GM23338 (cell line): Measurements from ENCODE around the gene FHIP1A. TPM values are rescaled to one million over a fixed set of nuclear protein-coding genes. Genes with fewer than 3 reads are reported as not detected.
A peak's percentile ranks its signal among the peaks of the same experiment; 100 is the strongest.

ENCODE experiments used
- ATAC-seq: fragments of 200-7000 bp; cut with Tn5 transposase; 3 replicates; pipeline ENCODE4 v1.9.1; 2020
- DNase-seq: peaks from one replicate; pipeline ENCODE4 v3.0.0-alpha.2; 2015; ENCODE audit warnings: low spot score
- H2AFZ ChIP-seq: fragments of 200-600 bp; sonication (generic); 2 replicates; pipeline ENCODE4 v1.8.0; 2016; ENCODE audit warnings: antibody characterized with exemption, mild to moderate bottlenecking, moderate library complexity
- H3F3A ChIP-seq: fragments of 200-600 bp; sonication (generic); replicated peaks from 2 replicates; pipeline ENCODE4 v1.8.0; 2017; ENCODE audit warnings: antibody characterized with exemption, mixed run types, low read depth
- H3K27ac ChIP-seq: fragments of 200-600 bp; sonication (generic); 2 replicates; pipeline ENCODE4 v1.6.1; 2016; ENCODE audit warnings: low read depth
- H3K27me3 ChIP-seq: fragments of 200-600 bp; sonication (generic); 2 replicates; pipeline ENCODE4 v1.8.0; 2016; ENCODE audit warnings: mild to moderate bottlenecking, mixed run types, moderate library complexity; ENCODE audit not compliant: insufficient read depth
- H3K36me3 ChIP-seq: fragments of 200-600 bp; sonication (generic); 2 replicates; pipeline ENCODE4 v1.8.0; 2016; ENCODE audit warnings: mild to moderate bottlenecking; ENCODE audit not compliant: insufficient read depth
- H3K4me1 ChIP-seq: fragments of 200-600 bp; sonication (generic); 2 replicates; pipeline ENCODE4 v1.8.0; 2016; ENCODE audit warnings: mild to moderate bottlenecking, moderate library complexity; ENCODE audit not compliant: insufficient read depth
- H3K4me2 ChIP-seq: fragments of 200-600 bp; sonication (generic); 2 replicates; pipeline ENCODE4 v1.7.1; 2017; ENCODE audit warnings: mixed run types
- H3K4me3 ChIP-seq: fragments of 200-600 bp; sonication (generic); 2 replicates; pipeline ENCODE4 v1.6.1; 2016; ENCODE audit warnings: mixed run types
- H3K79me2 ChIP-seq: fragments of 200-600 bp; sonication (generic); replicated peaks from 2 replicates; pipeline ENCODE4 v1.8.0; 2017; ENCODE audit warnings: mild to moderate bottlenecking; ENCODE audit not compliant: insufficient read depth
- H3K9me2 ChIP-seq: fragments of 200-600 bp; sonication (generic); 2 replicates; pipeline ENCODE4 v1.8.0; 2017; ENCODE audit not compliant: insufficient read depth
- H4K20me1 ChIP-seq: fragments of 200-600 bp; sonication (generic); replicated peaks from 2 replicates; pipeline ENCODE4 v1.8.0; 2017; ENCODE audit warnings: mild to moderate bottlenecking; ENCODE audit not compliant: insufficient read depth
- H3K27ac Mint-ChIP-seq: 2 replicates; pipeline ENCODE4 v1.8.0; 2020; ENCODE audit warnings: inconsistent platforms, mild to moderate bottlenecking, moderate library complexity, mixed read lengths
- H3K27me3 Mint-ChIP-seq: 3 replicates; pipeline ENCODE4 v1.8.0; 2022; ENCODE audit warnings: low read depth, mild to moderate bottlenecking, moderate library complexity, mixed read lengths, inconsistent platforms; ENCODE audit not compliant: insufficient read depth, poor library complexity
- H3K36me3 Mint-ChIP-seq: 3 replicates; pipeline ENCODE4 v1.8.0; 2021; ENCODE audit warnings: low read depth, mild to moderate bottlenecking, inconsistent platforms, moderate library complexity, mixed read lengths
- H3K4me1 Mint-ChIP-seq: 3 replicates; pipeline ENCODE4 v1.8.0; 2020; ENCODE audit warnings: mild to moderate bottlenecking, inconsistent platforms, mixed read lengths
- H3K4me3 Mint-ChIP-seq: 3 replicates; pipeline ENCODE4 v1.8.0; 2021; ENCODE audit warnings: moderate library complexity, mild to moderate bottlenecking, inconsistent platforms, mixed read lengths
- H3K9me3 Mint-ChIP-seq: 3 replicates; pipeline ENCODE4 v1.8.0; 2020; ENCODE audit warnings: moderate library complexity, mild to moderate bottlenecking, inconsistent platforms, mixed read lengths
- CREB1 ChIP-seq: fragments of 250-450 bp; sonication (Bioruptor Pico); IDR thresholded peaks from 2 replicates; pipeline ENCODE4 v1.5.0; 2020; ENCODE audit warnings: low read depth, mild to moderate bottlenecking, moderate library complexity
- EZH2phosphoT487 ChIP-seq: fragments of 200-600 bp; sonication (generic); IDR thresholded peaks from one replicate; pipeline ENCODE4 v1.8.1; 2018; ENCODE audit warnings: antibody characterized with exemption; ENCODE audit not compliant: unreplicated experiment
- JUNB ChIP-seq: IDR thresholded peaks from one replicate; pipeline ENCODE4 v1.6.1; 2016; ENCODE audit warnings: antibody characterized with exemption; ENCODE audit not compliant: unreplicated experiment
- NANOG ChIP-seq: IDR thresholded peaks from 2 replicates; pipeline ENCODE4 v1.6.1; 2016; ENCODE audit warnings: antibody characterized with exemption, borderline replicate concordance
- STAT1 ChIP-seq: IDR thresholded peaks from one replicate; pipeline ENCODE4 v1.6.1; 2016; ENCODE audit warnings: antibody characterized with exemption; ENCODE audit not compliant: unreplicated experiment
- ZNF114 ChIP-seq: fragments of 250-450 bp; sonication (Bioruptor Pico); IDR thresholded peaks from 2 replicates; pipeline ENCODE4 v1.5.0; 2020; ENCODE audit warnings: mild to moderate bottlenecking, moderate library complexity
- polyA plus RNA-seq: library from polyadenylated mRNA; unstranded; fragments of >200 nt; fragmentation: Nextera tagmentation; extraction: Ambion mirVana; gene quantifications from 2 replicates; pipeline ENCODE4 v1.2.1, GENCODE V29; 2016
- total RNA-seq: library from RNA; depleted of rRNA; stranded (reverse); fragments of >200 nt; shearing (Covaris generic); gene quantifications from 2 replicates; pipeline ENCODE4 v1.2.3, GENCODE V29; 2014
- TF ChIP-seq, protein P1 (sequence below): fragments of 250-450 bp; sonication (Bioruptor Pico); IDR thresholded peaks from 2 replicates; pipeline ENCODE4 v1.5.0; 2020; ENCODE audit warnings: mild to moderate bottlenecking, moderate library complexity
- TF ChIP-seq, protein P2 (sequence below): IDR thresholded peaks from 2 replicates; pipeline ENCODE4 v1.6.1; 2016; ENCODE audit warnings: antibody characterized with exemption

FHIP1A gene
- total and polyA plus RNA-seq, 2 experiments from 2014 or later, result 11.3 to 108 TPM

DNA sequence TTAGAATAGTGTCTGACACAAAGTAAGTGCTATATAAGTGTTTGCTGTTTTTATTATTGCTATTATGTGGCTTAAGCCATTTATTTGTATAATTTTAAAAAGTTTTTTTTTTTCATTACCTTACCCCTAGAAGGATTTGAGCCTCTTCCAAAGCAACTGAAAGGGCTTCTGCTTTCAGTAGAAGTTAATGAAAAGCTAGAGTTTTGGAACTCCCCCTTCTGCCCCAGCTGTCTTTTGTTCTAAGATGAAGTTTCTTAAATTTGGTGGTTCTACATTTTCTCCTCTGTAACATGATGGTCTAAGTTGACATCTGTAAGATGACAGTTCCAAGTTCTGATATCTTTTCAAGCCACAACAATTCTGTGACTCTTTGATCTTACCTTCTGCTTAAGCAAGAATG, 30.3 kb downstream of the FHIP1A start (continued):
- TF ChIP-seq, protein P1, sequence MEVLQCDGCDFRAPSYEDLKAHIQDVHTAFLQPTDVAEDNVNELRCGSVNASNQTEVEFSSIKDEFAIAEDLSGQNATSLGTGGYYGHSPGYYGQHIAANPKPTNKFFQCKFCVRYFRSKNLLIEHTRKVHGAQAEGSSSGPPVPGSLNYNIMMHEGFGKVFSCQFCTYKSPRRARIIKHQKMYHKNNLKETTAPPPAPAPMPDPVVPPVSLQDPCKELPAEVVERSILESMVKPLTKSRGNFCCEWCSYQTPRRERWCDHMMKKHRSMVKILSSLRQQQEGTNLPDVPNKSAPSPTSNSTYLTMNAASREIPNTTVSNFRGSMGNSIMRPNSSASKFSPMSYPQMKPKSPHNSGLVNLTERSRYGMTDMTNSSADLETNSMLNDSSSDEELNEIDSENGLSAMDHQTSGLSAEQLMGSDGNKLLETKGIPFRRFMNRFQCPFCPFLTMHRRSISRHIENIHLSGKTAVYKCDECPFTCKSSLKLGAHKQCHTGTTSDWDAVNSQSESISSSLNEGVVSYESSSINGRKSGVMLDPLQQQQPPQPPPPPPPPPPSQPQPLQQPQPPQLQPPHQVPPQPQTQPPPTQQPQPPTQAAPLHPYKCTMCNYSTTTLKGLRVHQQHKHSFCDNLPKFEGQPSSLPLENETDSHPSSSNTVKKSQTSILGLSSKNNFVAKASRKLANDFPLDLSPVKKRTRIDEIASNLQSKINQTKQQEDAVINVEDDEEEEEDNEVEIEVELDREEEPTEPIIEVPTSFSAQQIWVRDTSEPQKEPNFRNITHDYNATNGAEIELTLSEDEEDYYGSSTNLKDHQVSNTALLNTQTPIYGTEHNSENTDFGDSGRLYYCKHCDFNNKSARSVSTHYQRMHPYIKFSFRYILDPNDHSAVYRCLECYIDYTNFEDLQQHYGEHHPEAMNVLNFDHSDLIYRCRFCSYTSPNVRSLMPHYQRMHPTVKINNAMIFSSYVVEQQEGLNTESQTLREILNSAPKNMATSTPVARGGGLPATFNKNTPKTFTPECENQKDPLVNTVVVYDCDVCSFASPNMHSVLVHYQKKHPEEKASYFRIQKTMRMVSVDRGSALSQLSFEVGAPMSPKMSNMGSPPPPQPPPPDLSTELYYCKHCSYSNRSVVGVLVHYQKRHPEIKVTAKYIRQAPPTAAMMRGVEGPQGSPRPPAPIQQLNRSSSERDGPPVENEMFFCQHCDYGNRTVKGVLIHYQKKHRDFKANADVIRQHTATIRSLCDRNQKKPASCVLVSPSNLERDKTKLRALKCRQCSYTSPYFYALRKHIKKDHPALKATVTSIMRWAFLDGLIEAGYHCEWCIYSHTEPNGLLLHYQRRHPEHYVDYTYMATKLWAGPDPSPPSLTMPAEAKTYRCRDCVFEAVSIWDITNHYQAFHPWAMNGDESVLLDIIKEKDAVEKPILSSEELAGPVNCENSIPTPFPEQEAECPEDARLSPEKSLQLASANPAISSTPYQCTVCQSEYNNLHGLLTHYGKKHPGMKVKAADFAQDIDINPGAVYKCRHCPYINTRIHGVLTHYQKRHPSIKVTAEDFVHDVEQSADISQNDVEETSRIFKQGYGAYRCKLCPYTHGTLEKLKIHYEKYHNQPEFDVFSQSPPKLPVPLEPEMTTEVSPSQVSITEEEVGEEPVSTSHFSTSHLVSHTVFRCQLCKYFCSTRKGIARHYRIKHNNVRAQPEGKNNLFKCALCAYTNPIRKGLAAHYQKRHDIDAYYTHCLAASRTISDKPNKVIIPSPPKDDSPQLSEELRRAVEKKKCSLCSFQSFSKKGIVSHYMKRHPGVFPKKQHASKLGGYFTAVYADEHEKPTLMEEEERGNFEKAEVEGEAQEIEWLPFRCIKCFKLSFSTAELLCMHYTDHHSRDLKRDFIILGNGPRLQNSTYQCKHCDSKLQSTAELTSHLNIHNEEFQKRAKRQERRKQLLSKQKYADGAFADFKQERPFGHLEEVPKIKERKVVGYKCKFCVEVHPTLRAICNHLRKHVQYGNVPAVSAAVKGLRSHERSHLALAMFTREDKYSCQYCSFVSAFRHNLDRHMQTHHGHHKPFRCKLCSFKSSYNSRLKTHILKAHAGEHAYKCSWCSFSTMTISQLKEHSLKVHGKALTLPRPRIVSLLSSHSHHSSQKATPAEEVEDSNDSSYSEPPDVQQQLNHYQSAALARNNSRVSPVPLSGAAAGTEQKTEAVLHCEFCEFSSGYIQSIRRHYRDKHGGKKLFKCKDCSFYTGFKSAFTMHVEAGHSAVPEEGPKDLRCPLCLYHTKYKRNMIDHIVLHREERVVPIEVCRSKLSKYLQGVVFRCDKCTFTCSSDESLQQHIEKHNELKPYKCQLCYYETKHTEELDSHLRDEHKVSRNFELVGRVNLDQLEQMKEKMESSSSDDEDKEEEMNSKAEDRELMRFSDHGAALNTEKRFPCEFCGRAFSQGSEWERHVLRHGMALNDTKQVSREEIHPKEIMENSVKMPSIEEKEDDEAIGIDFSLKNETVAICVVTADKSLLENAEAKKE (CRISPR knock-in tag), result no peak
- no peak for TF ChIP-seq ZNF114 (CRISPR knock-in tag)
- TF ChIP-seq NANOG, result no peak
- TF ChIP-seq, protein P2, sequence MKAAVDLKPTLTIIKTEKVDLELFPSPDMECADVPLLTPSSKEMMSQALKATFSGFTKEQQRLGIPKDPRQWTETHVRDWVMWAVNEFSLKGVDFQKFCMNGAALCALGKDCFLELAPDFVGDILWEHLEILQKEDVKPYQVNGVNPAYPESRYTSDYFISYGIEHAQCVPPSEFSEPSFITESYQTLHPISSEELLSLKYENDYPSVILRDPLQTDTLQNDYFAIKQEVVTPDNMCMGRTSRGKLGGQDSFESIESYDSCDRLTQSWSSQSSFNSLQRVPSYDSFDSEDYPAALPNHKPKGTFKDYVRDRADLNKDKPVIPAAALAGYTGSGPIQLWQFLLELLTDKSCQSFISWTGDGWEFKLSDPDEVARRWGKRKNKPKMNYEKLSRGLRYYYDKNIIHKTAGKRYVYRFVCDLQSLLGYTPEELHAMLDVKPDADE, result no peak
- no peak for TF ChIP-seq CREB1 (CRISPR knock-in tag)
- TF ChIP-seq STAT1, result no peak
- TF ChIP-seq EZH2phosphoT487, result no peak

DNA sequence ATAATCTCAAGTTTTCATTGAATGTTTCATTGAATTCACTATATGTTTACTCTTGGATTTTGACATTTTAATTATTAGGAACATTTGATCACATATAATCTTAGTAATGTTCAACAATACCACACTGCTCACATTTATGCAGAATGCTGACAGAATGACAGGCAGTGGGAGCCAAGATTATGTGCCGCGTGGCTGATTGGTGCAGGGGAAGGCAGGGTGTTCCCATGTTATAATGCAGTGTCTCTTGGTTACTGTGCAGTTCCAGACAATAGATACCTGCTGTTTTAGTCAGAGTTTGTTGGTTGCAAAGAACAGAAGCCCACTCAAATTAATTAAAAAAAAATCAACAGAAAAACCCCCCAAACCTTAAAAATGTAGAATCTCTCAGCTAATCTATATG, 33.0 kb downstream of the FHIP1A start:
- Histone ChIP-seq H3K27ac (no peak overlapping the region), H2AFZ (no peak overlapping the region), H3F3A (no peaks in the 10 kb centered on the region), H3K9me2 (no peaks in the 10 kb centered on the region), H4K20me1 (peaks cover 12% of the 10 kb centered on the region; the same call in 1 of the 2 replicates), H3K79me2 (peaks cover 97% of the 10 kb centered on the region), H3K4me3 (no peak overlapping the region), H3K36me3 (no peaks in the 10 kb centered on the region), H3K27me3 (no peaks in the 10 kb centered on the region), H3K4me2 (0 out of 2 replicates have a peak overlapping the region, but pooled peaks have one; percentile 45), H3K4me1 (peaks cover 43% of the 10 kb centered on the region)
- H3K36me3 Mint-ChIP-seq, result no peaks in the 10 kb centered on the region
- no peak for TF ChIP-seq JUNB
- DNase-seq, result no peak
- peaks cover 35% of the 10 kb centered on the region for H3K4me1 Mint-ChIP-seq
- H3K27me3 Mint-ChIP-seq, result peaks cover 10% of the 10 kb centered on the region
- no peak overlapping the region for H3K4me3 Mint-ChIP-seq
- H3K27ac Mint-ChIP-seq, result no peak overlapping the region
- no peak for ATAC-seq
- H3K9me3 Mint-ChIP-seq, result no peaks in the 10 kb centered on the region
